NCI-H2107 (cell line): ENCODE measurements around the gene NFATC2.

Source experiments
- DNase-seq: peaks from one replicate; lab custom pipeline; 2025; lab: John Stamatoyannopoulos, UW

The NFATC2 gene

GRCh38 chr20:51429696-51430095, 112.8 kb downstream of the NFATC2 start:
- DNase-seq = no peak

GRCh38 chr20:51429144-51429482, 113.4 kb downstream of the NFATC2 start:
- DNase-seq = no peak

GRCh38 chr20:51428401-51429143, 113.9 kb downstream of the NFATC2 start:
- no peak for DNase-seq

- DNase-seq = no peak
Observed at GRCh38 chr20:51427651-51428291, 114.7 kb downstream of the NFATC2 start.

- no peak for DNase-seq
Observed at GRCh38 chr20:51426718-51427650, 115.5 kb downstream of the NFATC2 start.

GRCh38 chr20:51425347-51426106, 117.0 kb downstream of the NFATC2 start:
- no peak for DNase-seq

GRCh38 chr20:51424270-51425117, 118.0 kb downstream of the NFATC2 start:
- no peak for DNase-seq

- DNase-seq = no peak
Observed at GRCh38 chr20:51423810-51424209, 118.7 kb downstream of the NFATC2 start.

- DNase-seq = no peak
Observed at GRCh38 chr20:51423290-51423667, 119.2 kb downstream of the NFATC2 start.

- no peak for DNase-seq
Observed at GRCh38 chr20:51422514-51423289, 119.8 kb downstream of the NFATC2 start.

- no peak for DNase-seq
Observed at GRCh38 chr20:51420805-51421204, 121.7 kb downstream of the NFATC2 start.

- no peak for DNase-seq
Observed at GRCh38 chr20:51420111-51420510, 122.4 kb downstream of the NFATC2 start.

- DNase-seq = no peak
Observed at GRCh38 chr20:51419646-51420045, 122.9 kb downstream of the NFATC2 start.

GRCh38 chr20:51419231-51419630, 123.3 kb downstream of the NFATC2 start:
- no peak for DNase-seq

- no peak for DNase-seq
Observed at GRCh38 chr20:51418137-51418529, 124.4 kb downstream of the NFATC2 start.

- DNase-seq = no peak
Observed at GRCh38 chr20:51417250-51418136, 125.0 kb downstream of the NFATC2 start.

GRCh38 chr20:51416532-51417249, 125.8 kb downstream of the NFATC2 start:
- no peak for DNase-seq

GRCh38 chr20:51413857-51414256, 128.7 kb downstream of the NFATC2 start:
- no peak for DNase-seq
